Measurements from ENCODE around the gene PRKCA. TPM values are rescaled to one million over a fixed set of nuclear protein-coding genes. Genes with fewer than 3 reads are reported as not detected.

PRKCA gene
- total RNA-seq, 2 donors from 2014 or later, result 84.9 to 93.9 TPM

DNA sequence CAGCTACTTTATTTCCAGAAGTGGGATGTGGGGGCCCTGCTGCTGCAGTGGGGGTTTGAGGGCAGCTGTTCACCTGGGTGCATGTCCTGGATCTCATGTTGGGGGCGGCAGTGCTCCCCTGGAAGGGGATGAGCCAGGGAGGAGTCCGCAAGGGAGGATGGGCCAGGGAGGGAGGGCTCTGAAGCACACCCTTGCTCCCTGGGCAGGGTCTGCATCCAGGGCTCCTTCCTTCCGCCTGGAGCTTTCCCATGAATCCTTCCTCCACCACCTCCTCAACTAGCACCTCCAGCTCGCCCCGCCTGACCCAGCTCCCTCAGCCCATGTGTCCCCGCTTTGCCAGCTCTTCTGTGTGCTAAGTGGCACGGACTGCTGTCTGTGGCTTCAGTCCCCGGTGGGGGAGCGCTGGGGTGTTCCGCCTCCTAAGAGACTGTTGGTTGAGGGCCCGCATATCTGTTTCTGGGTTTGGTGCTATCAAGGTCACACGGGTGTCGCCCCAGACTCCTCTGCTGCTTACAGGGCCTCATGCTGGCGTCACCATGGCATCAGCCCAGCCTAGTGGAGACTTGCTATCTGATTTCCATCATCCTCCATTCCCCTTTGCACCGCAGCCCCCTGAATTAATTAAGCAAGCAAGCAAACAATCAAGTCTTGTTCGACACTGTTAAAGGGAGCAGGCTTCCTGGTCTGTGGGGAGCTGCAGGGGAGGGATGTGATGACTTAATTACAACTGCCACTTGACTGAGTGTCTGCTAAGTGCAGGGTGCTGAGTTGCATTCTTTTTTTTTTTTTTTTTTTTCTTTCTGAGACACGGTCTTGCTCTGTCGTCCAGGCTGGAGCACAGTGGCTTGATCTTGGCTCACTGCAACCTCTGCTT is 71.8 kb downstream of the PRKCA start:
- H3K27me3 Mint-ChIP-seq, result no peaks in the 10 kb centered on the region
- no peak overlapping the region for H3K4me3 Mint-ChIP-seq
- H3K4me1 Mint-ChIP-seq, result peaks cover 23% of the 10 kb centered on the region
- ATAC-seq (peak; percentile 95), DNase-seq (peak; percentile 20 to 67 (median 35))
- no peaks in the 10 kb centered on the region for H3K9me3 ChIP-seq (ENCODE audit: control insufficient read depth, low read length, poor library complexity, severe bottlenecking)
- H3K27ac Mint-ChIP-seq, result peak overlapping the region; percentile 32
- H3K36me3 Mint-ChIP-seq (ENCODE audit: low read depth), result peaks cover 2% of the 10 kb centered on the region

DNA sequence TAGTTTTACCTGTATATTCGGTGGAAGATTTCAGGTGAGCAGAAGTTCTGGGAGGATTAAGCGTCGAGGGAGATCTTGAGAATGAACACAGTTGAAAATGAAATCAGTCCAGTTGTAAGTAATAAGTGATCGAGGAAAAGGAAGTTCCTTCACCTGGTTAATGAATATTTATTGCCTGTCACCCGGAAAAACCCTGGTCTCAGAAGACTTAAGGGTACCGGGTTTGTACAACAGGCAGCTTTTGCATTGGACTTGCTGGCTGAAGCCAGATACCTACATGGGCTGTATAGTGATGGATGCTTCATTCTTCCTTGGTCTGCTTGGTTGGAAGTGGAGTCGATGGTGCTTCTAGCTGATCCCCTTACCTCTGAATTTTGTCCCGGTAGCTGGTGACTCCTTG is 72.7 kb downstream of the PRKCA start:
- Mint-ChIP-seq H3K4me1 (peaks cover 19% of the 10 kb centered on the region), H3K4me3 (no peak overlapping the region), H3K36me3 (ENCODE audit: low read depth) (no peaks in the 10 kb centered on the region), H3K27me3 (no peaks in the 10 kb centered on the region), H3K27ac (peak overlapping the region; percentile 32)
- ATAC-seq (no peak), DNase-seq (no peak)
- no peaks in the 10 kb centered on the region for H3K9me3 ChIP-seq (ENCODE audit: control insufficient read depth, low read length, poor library complexity, severe bottlenecking)

DNA sequence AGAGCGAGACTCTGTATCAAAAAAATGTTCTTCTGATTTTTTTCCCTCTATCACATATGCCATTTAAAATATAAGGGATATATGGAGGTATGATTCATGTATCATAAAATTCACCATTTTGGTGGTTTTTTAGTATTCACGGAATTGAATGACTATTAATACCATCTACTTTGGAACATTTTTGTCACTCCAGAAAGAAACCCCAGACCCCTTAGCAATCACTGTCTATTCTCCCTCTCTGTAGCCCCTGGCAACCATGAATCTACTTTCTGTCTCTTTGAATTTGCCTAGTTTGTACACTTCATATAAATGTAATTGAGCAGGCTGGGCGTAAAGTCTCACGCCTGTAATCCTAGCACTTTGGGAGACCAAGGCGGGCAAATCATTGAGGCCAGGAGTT is 75.9 kb downstream of the PRKCA start:
- no peaks in the 10 kb centered on the region for H3K27me3 Mint-ChIP-seq
- H3K27ac Mint-ChIP-seq, result peak overlapping the region; percentile 9
- no peak overlapping the region for H3K4me3 Mint-ChIP-seq
- no peaks in the 10 kb centered on the region for H3K9me3 ChIP-seq (ENCODE audit: control insufficient read depth, low read length, poor library complexity, severe bottlenecking)
- DNase-seq, result no peak
- peaks cover 22% of the 10 kb centered on the region for H3K4me1 Mint-ChIP-seq
- peaks cover 2% of the 10 kb centered on the region for H3K36me3 Mint-ChIP-seq (ENCODE audit: low read depth)
- ATAC-seq, result no peak

DNA sequence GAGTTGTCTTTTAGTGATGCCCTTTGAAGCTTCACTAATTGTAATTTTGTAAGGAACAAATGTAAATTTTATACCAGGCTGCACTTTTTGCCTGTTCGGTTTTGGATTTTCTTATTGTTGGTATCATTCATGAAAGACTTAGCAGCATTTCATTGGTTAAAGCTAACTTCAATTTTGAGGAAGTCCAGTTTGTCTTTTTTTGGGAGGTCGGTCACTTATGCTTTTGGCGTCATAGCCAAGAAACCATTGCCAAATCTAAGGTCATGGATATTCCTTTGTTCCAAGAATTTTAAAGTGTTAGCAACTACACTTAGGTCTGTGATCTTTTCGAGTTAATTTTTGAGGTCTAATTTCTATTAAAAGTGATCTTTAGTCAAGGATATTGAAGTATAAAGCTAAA is 77.1 kb downstream of the PRKCA start:
- ATAC-seq, result no peak
- H3K36me3 Mint-ChIP-seq (ENCODE audit: low read depth), result peaks cover 2% of the 10 kb centered on the region
- H3K27me3 Mint-ChIP-seq, result no peaks in the 10 kb centered on the region
- no peak overlapping the region for H3K27ac Mint-ChIP-seq
- no peaks in the 10 kb centered on the region for H3K9me3 ChIP-seq (ENCODE audit: control insufficient read depth, low read length, poor library complexity, severe bottlenecking)
- peaks cover 18% of the 10 kb centered on the region for H3K4me1 Mint-ChIP-seq
- H3K4me3 Mint-ChIP-seq, result no peak overlapping the region
- DNase-seq, result no peak

DNA sequence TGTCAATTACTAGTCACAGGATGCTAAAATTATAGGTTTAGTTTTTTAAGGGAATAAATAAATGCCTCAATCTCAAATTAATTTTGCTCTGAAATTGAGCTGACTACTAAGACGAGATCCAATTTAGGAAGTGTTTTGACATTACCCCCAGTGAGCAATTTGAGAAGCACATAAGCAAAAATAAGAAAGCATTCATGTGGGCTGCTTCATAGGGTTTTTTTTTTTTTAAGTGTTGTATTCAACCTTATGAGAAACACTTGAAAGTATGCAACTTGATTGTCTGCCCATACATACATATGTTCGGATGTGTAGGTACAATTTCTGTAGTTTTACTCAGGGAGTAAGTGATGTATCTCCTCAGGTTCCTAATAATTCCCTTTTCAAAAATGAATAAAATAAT is 77.6 kb downstream of the PRKCA start:
- Mint-ChIP-seq H3K4me1 (peaks cover 18% of the 10 kb centered on the region), H3K27ac (no peak overlapping the region)

DNA sequence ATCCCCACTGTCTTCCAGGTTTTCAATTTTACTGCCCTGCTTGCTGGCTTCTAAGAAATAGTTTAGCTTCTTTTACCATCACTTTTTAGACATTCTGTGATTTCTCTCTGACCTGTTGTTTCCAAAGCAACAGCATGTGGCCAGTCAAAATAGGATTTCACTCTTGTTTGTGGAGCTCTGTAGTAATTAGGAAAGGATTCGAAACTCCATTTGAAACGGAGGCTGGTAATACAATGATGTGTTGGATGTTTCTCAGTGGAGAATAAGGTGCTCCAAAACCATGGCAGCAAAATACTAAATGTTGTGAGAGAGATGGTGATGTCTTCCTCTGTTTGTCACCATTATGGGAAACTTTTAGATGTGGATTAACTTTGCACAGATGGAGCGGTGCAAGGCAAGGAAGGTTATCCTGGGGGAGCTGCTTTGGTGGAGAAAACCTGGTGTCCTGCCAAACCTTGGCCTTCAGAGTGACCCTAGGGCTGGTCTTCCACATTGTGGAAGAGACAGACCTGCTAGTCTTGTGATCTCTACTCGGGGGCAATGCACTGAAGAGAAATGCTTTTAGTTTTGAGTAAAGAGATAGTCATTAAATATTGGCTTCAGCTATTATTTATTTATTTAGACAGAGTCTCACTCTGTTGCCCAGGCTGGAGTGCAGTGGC is 79.4 kb downstream of the PRKCA start:
- ATAC-seq (no peak), DNase-seq (no peak)
- Mint-ChIP-seq H3K4me1 (peaks cover 21% of the 10 kb centered on the region), H3K27ac (no peak overlapping the region), H3K27me3 (no peaks in the 10 kb centered on the region), H3K4me3 (no peak overlapping the region), H3K36me3 (ENCODE audit: low read depth) (peaks cover 2% of the 10 kb centered on the region)
- no peaks in the 10 kb centered on the region for H3K9me3 ChIP-seq (ENCODE audit: control insufficient read depth, low read length, poor library complexity, severe bottlenecking)

More for the DNA sequence above, 77.6 kb downstream of the PRKCA start:
- peaks cover 2% of the 10 kb centered on the region for H3K36me3 Mint-ChIP-seq (ENCODE audit: low read depth)
- H3K27me3 Mint-ChIP-seq, result no peaks in the 10 kb centered on the region
- H3K4me3 Mint-ChIP-seq, result no peak overlapping the region
- DNase-seq (no peak), ATAC-seq (no peak)
- H3K9me3 ChIP-seq (ENCODE audit: control insufficient read depth, low read length, poor library complexity, severe bottlenecking), result no peaks in the 10 kb centered on the region

DNA sequence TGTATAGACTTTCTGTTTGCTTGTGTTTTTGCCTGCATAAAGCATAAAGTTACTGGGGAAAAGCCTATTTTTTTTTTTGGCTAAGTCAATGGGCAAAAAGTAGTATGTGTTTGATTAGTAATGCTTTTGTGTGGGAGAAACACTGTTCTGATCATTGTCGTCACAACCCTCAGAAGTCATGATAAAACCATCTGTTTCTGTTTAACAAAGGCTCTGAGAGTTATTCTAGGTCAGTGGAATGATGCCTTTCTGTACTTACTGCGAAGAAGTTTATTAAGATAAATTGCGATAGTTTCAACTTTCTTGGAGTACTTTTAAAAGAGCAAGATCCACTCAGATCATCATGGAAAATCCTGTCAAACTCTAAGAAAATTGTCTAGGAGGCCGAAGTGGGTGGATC is 80.9 kb downstream of the PRKCA start:
- ATAC-seq (no peak), DNase-seq (no peak)
- Mint-ChIP-seq H3K4me3 (no peak overlapping the region), H3K4me1 (peaks cover 26% of the 10 kb centered on the region), H3K27me3 (no peaks in the 10 kb centered on the region), H3K36me3 (ENCODE audit: low read depth) (peaks cover 2% of the 10 kb centered on the region), H3K27ac (peak overlapping the region; percentile 32)
- no peaks in the 10 kb centered on the region for H3K9me3 ChIP-seq (ENCODE audit: control insufficient read depth, low read length, poor library complexity, severe bottlenecking)

DNA sequence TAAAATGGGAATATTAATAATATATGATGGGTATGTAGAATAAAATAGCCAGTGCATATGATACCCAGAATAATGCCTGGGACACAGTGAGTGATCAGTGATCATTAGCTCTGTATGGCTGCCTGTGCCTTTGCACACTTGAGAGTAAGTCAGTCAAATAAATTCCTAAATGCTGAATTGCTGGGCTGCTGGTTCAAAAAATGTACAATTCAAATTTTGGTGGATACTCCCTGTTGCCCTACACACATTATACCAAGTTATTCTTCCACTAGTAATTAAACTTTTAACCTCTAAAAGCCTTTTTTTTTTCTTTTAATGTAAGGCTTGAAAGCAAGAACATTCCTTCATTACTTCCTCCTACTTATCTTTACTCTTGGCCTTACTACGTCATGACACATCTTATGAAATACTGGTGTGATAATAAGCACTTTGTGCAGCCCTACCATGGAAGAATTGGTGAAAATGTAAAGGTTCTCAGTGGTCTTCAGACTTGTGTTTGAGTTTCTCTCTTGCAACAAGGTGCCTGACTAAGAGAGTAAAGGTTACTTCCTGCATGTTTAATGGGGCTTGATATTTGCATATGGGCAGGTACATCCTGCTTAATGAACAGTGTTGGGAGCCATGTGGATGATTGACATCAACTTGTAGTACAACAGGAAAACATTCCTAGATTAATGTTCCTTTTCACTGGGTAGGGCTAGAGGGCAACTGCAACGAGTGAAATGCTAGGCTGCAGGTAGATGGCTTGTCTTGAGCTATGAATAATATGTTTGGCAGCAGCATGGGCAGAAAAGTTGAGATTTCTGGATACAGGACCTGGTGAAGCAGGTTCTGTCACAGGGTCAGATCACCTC is 84.3 kb downstream of the PRKCA start:
- H3K36me3 Mint-ChIP-seq (ENCODE audit: low read depth), result peaks cover 3% of the 10 kb centered on the region
- no peak for DNase-seq
- H3K27ac Mint-ChIP-seq, result peak overlapping the region; percentile 9
- H3K4me1 Mint-ChIP-seq, result peaks cover 35% of the 10 kb centered on the region
- no peak for ATAC-seq
- H3K9me3 ChIP-seq (ENCODE audit: control insufficient read depth, low read length, poor library complexity, severe bottlenecking), result no peaks in the 10 kb centered on the region
- H3K4me3 Mint-ChIP-seq, result no peak overlapping the region
- H3K27me3 Mint-ChIP-seq, result no peaks in the 10 kb centered on the region

DNA sequence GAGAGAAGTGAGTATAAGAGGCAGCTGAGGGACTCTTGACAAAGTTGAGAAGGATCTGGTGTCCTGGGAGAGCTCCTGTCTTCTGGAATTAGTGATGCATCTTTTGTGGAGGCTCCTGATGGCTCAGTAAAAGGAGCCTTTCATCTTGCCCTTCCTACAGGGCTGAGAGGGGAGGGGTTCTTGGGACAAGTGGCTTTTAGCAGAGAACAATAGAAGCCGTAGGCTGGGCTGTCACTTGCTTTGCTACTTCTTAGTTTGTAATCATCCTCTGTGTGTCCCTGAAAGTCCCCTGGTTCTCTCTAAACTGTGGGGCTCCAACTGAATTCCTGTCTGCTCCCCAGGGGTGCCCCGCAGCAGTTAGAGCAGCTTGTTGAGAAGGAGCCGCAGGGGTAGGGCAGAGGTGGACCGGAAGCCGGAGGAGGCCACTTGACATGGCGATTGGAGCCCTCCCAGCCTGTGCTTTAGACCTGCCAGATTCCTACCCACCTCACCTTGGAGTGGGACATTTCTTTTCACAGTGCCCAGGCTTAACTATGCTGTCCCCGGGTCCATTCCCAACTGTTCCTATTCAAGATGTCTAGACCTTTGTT is 85.1 kb downstream of the PRKCA start:
- Mint-ChIP-seq H3K4me3 (no peak overlapping the region), H3K27me3 (no peaks in the 10 kb centered on the region), H3K36me3 (ENCODE audit: low read depth) (peaks cover 3% of the 10 kb centered on the region), H3K4me1 (peaks cover 37% of the 10 kb centered on the region), H3K27ac (peak overlapping the region; percentile 9)
- no peak for ATAC-seq
- H3K9me3 ChIP-seq (ENCODE audit: control insufficient read depth, low read length, poor library complexity, severe bottlenecking), result no peaks in the 10 kb centered on the region
- DNase-seq, result no peak

DNA sequence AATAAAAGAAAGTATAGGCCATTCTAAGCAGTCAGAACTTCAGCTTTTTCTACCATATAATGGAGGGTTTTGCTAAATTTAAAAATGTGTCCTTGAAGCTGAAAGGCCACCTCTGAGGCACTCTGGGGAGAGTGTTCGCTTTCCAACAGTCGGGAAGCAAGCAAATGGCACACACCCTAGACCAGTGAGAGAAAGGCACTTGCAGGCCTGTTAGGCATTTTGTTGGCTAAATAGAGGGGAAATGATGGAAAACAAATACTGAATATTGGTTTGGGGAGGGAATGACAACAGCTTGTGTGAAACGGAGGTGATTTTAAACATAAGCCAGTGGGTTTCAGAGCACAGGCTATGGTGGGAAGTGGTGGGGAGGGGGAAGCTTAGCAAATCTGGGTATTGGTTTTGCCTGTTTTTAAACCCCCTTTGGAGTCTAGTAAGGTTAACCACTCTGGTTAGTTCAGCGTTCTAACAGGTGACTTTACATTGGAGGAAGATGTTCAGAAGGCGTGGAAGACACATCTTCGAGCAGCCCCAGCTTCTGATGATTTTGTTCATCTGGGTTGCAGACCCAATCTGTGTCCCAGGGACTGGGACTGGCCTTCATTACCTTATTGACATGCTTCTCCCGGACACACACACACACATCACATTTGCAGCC is 90.5 kb downstream of the PRKCA start:
- ATAC-seq (no peak), DNase-seq (no peak)
- no peaks in the 10 kb centered on the region for H3K9me3 ChIP-seq (ENCODE audit: control insufficient read depth, low read length, poor library complexity, severe bottlenecking)
- Mint-ChIP-seq H3K4me1 (peaks cover 32% of the 10 kb centered on the region), H3K36me3 (ENCODE audit: low read depth) (peaks cover 3% of the 10 kb centered on the region), H3K4me3 (no peak overlapping the region), H3K27ac (no peak overlapping the region), H3K27me3 (no peaks in the 10 kb centered on the region)

DNA sequence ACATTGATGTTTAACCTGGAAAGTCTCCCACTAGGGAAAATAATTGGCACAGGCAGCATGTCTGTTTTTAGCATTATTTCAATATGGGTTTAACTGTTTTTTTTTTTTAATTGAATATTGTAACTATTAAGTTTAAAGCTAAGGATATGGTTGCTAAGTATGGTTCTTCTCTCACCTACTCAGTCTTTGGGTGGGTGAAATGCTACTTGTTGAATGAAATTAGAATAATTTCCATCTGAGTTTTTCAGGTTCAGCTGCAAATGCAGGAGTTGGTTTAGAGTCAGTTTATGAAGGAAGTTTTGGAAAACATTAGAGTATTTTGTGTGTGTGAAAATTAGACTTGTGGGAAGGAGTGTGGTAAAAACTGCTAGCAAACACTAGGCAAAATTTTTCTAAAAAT is 93.5 kb downstream of the PRKCA start:
- ATAC-seq, result no peak
- no peak overlapping the region for H3K4me3 Mint-ChIP-seq
- no peak for DNase-seq
- H3K9me3 ChIP-seq (ENCODE audit: control insufficient read depth, low read length, poor library complexity, severe bottlenecking), result no peaks in the 10 kb centered on the region
- H3K27me3 Mint-ChIP-seq, result no peaks in the 10 kb centered on the region
- no peak overlapping the region for H3K27ac Mint-ChIP-seq
- H3K36me3 Mint-ChIP-seq (ENCODE audit: low read depth), result no peaks in the 10 kb centered on the region
- H3K4me1 Mint-ChIP-seq, result peaks cover 36% of the 10 kb centered on the region

DNA sequence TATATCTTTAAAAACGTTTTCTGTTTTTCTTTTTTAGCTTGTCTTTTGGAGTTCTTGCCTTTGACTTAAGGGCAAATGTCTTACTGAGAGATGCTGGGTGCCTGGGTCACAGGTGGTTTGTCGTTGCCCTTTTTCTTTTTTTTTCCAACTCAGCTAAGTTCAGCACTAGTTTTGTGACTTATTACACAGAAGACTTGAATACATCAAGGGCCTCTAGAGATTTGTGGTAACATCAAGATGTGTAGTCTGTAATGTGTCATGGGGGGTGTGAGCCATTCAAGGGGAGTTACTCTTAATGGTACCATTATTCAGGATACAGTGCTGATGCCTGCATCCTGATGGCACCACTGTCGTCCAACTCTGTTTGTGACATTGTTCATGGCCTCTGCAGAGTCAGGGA is 95.1 kb downstream of the PRKCA start:
- no peaks in the 10 kb centered on the region for H3K9me3 ChIP-seq (ENCODE audit: control insufficient read depth, low read length, poor library complexity, severe bottlenecking)
- DNase-seq (no peak), ATAC-seq (no peak)
- Mint-ChIP-seq H3K27ac (peak overlapping the region; percentile 91), H3K36me3 (ENCODE audit: low read depth) (no peaks in the 10 kb centered on the region), H3K27me3 (no peaks in the 10 kb centered on the region), H3K4me3 (no peak overlapping the region), H3K4me1 (peaks cover 36% of the 10 kb centered on the region)

Measured in T-helper 17 cell (primary cell).